ENCODE measurements around the gene RFXAP. TPM values are rescaled to one million over a fixed set of nuclear protein-coding genes. Genes with fewer than 3 reads are reported as not detected.
A peak's percentile ranks its signal among the peaks of the same experiment; 100 is the strongest.

Gene RFXAP
- total and polyA plus RNA-seq, 9 of the 15 experiments (the other 6 are each of a cell fraction or from before 2014, with no cell fraction given), result 2.1 to 9.7 (median 2.9) TPM

DNA sequence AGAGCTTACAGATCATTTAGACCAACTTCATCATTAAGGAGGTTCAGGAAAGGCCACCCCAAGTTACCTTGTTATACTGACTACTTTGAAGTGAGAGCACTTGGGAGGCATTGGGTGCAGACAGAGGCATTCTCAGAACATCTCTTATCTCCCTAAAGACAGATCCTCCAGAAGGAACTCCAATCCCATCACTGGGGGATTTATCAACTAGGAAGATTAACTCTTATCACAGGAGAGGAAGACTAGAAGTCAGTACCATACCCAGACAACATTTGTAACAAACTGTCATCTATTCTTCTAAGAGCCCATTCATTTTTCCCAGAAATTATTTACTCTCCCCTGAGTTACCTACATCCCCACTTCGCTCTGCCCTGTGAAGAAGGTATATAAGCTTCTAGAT lies 5.8 kb upstream of the RFXAP start (continued):
- TF ChIP-seq RUNX1 (IDR thresholded peaks at IDR 0.05; ENCODE audit: low read depth), result no peak

DNA sequence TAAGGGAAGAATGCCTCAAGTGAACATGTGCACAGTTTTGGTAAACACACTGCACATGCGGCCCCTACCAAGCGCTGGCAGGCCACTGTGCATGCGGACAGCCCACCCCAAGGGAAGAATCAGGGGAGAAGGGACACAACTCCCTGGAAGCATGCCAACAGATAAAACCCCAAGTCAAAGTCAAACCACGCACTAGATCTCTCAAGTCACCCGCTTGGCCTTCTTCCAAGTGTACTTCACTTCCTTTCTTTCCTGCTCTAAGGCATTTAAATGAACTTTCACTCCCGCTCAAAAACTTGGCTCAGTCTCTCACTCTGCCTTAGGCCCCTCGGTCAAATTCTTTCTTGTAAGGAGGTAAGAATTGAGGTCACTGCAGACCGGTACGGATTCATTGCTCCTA lies 4.6 kb upstream of the RFXAP start:
- intact Hi-C loops (cut with micrococcal nuclease) (loop anchor here (10.0 kb wide), 1 partner anchor 470 kb away; the partner anchor contains the start of gene SPART), in situ Hi-C loops (cut with MboI) (no loop called here)
- Histone ChIP-seq H3K36me3 (ENCODE audit: control insufficient read depth, insufficient read depth, low read length) (no peaks in the 10 kb centered on the region), H3K4me2 (ENCODE audit: insufficient read depth, low read length) (no peak overlapping the region), H3K9me1 (ENCODE audit: control insufficient read depth, insufficient read depth, low read length) (no peaks in the 10 kb centered on the region), H3K4me1 (replicated peaks in 1 of 2; ENCODE audit: control insufficient read depth in 2 of 2, insufficient read depth in 2 of 2, low read length in 2 of 2) (peaks cover 7 to 17% of the 10 kb centered on the region in 2 experiments), H4K20me1 (replicated peaks; ENCODE audit: control insufficient read depth, insufficient read depth, low read length) (no peaks in the 10 kb centered on the region), H2AFZ (ENCODE audit: low read depth, low read length) (no peak overlapping the region), H3K9ac (ENCODE audit: insufficient read depth in 1 of 2, low read depth in 2 of 2, low read length in 2 of 2) (no peak overlapping the region), H3K79me2 (ENCODE audit: control insufficient read depth, insufficient read depth, low read length) (peaks cover 3% of the 10 kb centered on the region; the same call in 1 of the 3 replicates), H3K27me3 (ENCODE audit: control insufficient read depth in 2 of 2, insufficient read depth in 2 of 2, low read length in 2 of 2) (no peaks in the 10 kb centered on the region), H3K4me3 (no peak overlapping the region), H3K27ac (ENCODE audit: extremely low read depth, low read depth, low read length) (no peak overlapping the region), H3K9me3 (replicated peaks; ENCODE audit: control insufficient read depth, insufficient read depth, low read depth, low read length) (no peaks in the 10 kb centered on the region)
- CTCF ChIA-PET (ENCODE audit: low intra/inter-chr PET ratio), result no interaction called here
- DNase-seq (ENCODE audit: extremely low read depth in 1 of 4, low spot score in 3 of 4), result peak in 2 of 4 experiments; percentile 17 to 86
- POLR2A ChIA-PET, result no interaction called here
- peak; percentile 81 for FAIRE-seq
- 0% methylated on average over 8 of the region's 9 CpGs for WGBS (ENCODE audit: insufficient coverage, low coverage, missing lambda C conversion rate)
- BruUV-seq (replicated peaks), result no TSS peak
- ATAC-seq, result peak; percentile 35
- TF ChIP-seq, protein P1, sequence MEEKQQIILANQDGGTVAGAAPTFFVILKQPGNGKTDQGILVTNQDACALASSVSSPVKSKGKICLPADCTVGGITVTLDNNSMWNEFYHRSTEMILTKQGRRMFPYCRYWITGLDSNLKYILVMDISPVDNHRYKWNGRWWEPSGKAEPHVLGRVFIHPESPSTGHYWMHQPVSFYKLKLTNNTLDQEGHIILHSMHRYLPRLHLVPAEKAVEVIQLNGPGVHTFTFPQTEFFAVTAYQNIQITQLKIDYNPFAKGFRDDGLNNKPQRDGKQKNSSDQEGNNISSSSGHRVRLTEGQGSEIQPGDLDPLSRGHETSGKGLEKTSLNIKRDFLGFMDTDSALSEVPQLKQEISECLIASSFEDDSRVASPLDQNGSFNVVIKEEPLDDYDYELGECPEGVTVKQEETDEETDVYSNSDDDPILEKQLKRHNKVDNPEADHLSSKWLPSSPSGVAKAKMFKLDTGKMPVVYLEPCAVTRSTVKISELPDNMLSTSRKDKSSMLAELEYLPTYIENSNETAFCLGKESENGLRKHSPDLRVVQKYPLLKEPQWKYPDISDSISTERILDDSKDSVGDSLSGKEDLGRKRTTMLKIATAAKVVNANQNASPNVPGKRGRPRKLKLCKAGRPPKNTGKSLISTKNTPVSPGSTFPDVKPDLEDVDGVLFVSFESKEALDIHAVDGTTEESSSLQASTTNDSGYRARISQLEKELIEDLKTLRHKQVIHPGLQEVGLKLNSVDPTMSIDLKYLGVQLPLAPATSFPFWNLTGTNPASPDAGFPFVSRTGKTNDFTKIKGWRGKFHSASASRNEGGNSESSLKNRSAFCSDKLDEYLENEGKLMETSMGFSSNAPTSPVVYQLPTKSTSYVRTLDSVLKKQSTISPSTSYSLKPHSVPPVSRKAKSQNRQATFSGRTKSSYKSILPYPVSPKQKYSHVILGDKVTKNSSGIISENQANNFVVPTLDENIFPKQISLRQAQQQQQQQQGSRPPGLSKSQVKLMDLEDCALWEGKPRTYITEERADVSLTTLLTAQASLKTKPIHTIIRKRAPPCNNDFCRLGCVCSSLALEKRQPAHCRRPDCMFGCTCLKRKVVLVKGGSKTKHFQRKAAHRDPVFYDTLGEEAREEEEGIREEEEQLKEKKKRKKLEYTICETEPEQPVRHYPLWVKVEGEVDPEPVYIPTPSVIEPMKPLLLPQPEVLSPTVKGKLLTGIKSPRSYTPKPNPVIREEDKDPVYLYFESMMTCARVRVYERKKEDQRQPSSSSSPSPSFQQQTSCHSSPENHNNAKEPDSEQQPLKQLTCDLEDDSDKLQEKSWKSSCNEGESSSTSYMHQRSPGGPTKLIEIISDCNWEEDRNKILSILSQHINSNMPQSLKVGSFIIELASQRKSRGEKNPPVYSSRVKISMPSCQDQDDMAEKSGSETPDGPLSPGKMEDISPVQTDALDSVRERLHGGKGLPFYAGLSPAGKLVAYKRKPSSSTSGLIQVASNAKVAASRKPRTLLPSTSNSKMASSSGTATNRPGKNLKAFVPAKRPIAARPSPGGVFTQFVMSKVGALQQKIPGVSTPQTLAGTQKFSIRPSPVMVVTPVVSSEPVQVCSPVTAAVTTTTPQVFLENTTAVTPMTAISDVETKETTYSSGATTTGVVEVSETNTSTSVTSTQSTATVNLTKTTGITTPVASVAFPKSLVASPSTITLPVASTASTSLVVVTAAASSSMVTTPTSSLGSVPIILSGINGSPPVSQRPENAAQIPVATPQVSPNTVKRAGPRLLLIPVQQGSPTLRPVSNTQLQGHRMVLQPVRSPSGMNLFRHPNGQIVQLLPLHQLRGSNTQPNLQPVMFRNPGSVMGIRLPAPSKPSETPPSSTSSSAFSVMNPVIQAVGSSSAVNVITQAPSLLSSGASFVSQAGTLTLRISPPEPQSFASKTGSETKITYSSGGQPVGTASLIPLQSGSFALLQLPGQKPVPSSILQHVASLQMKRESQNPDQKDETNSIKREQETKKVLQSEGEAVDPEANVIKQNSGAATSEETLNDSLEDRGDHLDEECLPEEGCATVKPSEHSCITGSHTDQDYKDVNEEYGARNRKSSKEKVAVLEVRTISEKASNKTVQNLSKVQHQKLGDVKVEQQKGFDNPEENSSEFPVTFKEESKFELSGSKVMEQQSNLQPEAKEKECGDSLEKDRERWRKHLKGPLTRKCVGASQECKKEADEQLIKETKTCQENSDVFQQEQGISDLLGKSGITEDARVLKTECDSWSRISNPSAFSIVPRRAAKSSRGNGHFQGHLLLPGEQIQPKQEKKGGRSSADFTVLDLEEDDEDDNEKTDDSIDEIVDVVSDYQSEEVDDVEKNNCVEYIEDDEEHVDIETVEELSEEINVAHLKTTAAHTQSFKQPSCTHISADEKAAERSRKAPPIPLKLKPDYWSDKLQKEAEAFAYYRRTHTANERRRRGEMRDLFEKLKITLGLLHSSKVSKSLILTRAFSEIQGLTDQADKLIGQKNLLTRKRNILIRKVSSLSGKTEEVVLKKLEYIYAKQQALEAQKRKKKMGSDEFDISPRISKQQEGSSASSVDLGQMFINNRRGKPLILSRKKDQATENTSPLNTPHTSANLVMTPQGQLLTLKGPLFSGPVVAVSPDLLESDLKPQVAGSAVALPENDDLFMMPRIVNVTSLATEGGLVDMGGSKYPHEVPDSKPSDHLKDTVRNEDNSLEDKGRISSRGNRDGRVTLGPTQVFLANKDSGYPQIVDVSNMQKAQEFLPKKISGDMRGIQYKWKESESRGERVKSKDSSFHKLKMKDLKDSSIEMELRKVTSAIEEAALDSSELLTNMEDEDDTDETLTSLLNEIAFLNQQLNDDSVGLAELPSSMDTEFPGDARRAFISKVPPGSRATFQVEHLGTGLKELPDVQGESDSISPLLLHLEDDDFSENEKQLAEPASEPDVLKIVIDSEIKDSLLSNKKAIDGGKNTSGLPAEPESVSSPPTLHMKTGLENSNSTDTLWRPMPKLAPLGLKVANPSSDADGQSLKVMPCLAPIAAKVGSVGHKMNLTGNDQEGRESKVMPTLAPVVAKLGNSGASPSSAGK (IDR thresholded peaks at IDR 0.05), result peak; percentile 58
- 0 out of 4 replicates have a peak, but pooled peaks of 1 of the 2 experiments have one; percentile 25 for TF ChIP-seq RCOR1 (IDR thresholded peaks at IDR 0.05; ENCODE audit: borderline replicate concordance in 1 of 2, low read depth in 2 of 2, low read length in 2 of 2)
- TF ChIP-seq, protein P2, sequence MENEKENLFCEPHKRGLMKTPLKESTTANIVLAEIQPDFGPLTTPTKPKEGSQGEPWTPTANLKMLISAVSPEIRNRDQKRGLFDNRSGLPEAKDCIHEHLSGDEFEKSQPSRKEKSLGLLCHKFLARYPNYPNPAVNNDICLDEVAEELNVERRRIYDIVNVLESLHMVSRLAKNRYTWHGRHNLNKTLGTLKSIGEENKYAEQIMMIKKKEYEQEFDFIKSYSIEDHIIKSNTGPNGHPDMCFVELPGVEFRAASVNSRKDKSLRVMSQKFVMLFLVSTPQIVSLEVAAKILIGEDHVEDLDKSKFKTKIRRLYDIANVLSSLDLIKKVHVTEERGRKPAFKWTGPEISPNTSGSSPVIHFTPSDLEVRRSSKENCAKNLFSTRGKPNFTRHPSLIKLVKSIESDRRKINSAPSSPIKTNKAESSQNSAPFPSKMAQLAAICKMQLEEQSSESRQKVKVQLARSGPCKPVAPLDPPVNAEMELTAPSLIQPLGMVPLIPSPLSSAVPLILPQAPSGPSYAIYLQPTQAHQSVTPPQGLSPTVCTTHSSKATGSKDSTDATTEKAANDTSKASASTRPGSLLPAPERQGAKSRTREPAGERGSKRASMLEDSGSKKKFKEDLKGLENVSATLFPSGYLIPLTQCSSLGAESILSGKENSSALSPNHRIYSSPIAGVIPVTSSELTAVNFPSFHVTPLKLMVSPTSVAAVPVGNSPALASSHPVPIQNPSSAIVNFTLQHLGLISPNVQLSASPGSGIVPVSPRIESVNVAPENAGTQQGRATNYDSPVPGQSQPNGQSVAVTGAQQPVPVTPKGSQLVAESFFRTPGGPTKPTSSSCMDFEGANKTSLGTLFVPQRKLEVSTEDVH (IDR thresholded peaks at IDR 0.05; ENCODE audit: low read depth, partially characterized antibody), result peak; percentile 64
